Mesodermal cell (in vitro differentiated cells): ENCODE data around the gene PPM1F.
"Not testable (repeated sequence)": the region's sequence is repeated elsewhere in the genome, so short reads cannot be mapped to it uniquely, and the experiment has no call there.

Experiments
- H3K27ac ChIP-seq: 2 replicates; pipeline ENCODE4 v1.7.0; 2013; ENCODE audit warnings: mild to moderate bottlenecking, low read depth, low read length, moderate library complexity; ENCODE audit not compliant: severe bottlenecking
- H3K36me3 ChIP-seq: 2 replicates; pipeline ENCODE4 v1.7.1; 2013; ENCODE audit warnings: mild to moderate bottlenecking, low read length, moderate library complexity; ENCODE audit not compliant: control insufficient read depth, insufficient read depth
- H3K4me1 ChIP-seq: one replicate; pipeline ENCODE4 v1.7.1; 2013; ENCODE audit warnings: mild to moderate bottlenecking, low read length; ENCODE audit not compliant: insufficient read depth, control insufficient read depth, poor library complexity, severe bottlenecking
- H3K4me3 ChIP-seq: 2 replicates; pipeline ENCODE4 v1.7.0; 2013; ENCODE audit warnings: low read length, control low read depth, mild to moderate bottlenecking; ENCODE audit not compliant: insufficient read depth, poor library complexity, severe bottlenecking; ENCODE audit errors: extremely low read depth
- H3K9me3 ChIP-seq: 2 replicates; pipeline ENCODE4 v1.7.1; 2013; ENCODE audit warnings: mild to moderate bottlenecking, low read length, moderate library complexity; ENCODE audit not compliant: control insufficient read depth
- WGBS, 2 experiments: methylation state at CpG; one replicate each; pipeline ENCODE4 v1.1.5; 2013; ENCODE audit warnings: missing lambda C conversion rate in 2 of 2; ENCODE audit not compliant: insufficient coverage in 2 of 2; 5-methylcytosine and 5-hydroxymethylcytosine counted together

PPM1F gene

DNA sequence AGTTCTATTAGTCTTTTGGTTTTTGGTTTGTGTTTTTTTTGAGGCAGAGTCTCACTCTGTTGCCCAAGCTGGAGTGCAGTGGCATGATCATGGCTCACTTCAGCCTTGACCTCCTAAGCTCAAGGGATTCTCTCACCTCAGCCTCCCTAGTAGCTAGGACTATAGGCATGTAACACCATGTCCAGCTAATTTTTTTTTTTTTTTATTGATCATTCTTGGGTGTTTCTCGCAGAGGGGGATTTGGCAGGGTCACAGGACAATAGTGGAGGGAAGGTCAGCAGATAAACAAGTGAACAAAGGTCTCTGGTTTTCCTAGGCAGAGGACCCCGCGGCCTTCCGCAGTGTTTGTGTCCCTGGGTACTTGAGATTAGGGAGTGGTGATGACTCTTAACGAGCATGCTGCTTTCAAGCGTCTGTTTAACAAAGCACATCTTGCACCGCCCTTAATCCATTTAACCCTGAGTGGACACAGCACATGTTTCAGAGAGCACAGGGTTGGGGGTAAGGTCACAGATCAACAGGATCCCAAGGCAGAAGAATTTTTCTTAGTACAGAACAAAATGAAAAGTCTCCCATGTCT is 69.8 kb downstream of the PPM1F start:
- not testable (repeated sequence) for H3K36me3 ChIP-seq, H3K27ac ChIP-seq
- no CpG with 5 or more reads among the region's 7 CpGs for WGBS, 2 experiments

DNA sequence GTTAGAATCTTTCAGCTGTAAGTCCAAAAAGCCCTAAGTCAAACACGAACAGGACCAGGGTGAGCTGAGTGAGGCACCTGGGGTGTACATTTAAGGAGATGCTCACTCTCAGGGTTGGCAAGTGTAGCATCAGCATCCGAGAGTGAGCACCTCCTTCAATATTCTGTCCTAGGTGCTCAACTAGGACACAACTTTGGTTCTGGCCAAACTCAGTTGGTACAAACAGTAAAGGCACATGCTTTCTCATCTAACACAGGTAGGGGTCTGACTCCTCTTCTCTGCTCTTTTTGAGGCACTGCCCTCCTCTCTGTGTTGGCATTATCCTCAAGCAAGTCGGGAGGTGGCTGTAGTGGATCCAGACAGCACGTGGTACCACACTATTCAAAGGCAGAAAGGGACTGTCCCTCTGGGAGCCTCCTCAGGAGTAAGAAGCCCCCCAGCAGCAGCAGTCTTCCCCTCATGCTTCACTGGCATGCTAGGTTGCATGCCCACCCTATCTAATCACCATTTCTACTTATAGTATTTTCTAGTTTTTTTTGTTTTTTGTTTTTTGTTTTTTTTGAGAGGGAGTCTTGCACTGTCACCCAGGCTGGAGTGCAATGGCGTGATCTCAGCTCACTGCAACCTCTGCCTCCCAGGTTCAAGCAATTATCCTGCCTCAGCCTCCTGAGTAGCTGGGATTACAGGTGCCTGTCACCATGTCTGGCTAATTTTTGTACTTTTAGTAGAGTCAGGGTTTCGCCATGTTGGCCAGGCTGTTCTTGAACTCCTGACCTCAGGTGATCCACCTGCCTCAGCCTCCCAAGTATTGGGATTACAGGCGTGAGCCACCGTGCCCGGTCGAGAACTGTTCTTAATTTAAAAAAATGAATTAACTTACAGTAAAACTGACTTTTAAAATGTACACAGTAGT is 70.6 kb downstream of the PPM1F start:
- Histone ChIP-seq H3K4me3 (no peak overlapping the region), H3K27ac (no peak overlapping the region), H3K4me1 (no peaks in the 10 kb centered on the region), H3K9me3 (no peaks in the 10 kb centered on the region), H3K36me3 (no peaks in the 10 kb centered on the region)
- WGBS, 2 experiments = 87 to 89% methylated on average over 5 to 6 of the region's 10 CpGs

More for the DNA sequence above, 69.8 kb downstream of the PPM1F start:
- H3K4me3 ChIP-seq, H3K4me1 ChIP-seq, H3K9me3 ChIP-seq: not testable (repeated sequence)

DNA sequence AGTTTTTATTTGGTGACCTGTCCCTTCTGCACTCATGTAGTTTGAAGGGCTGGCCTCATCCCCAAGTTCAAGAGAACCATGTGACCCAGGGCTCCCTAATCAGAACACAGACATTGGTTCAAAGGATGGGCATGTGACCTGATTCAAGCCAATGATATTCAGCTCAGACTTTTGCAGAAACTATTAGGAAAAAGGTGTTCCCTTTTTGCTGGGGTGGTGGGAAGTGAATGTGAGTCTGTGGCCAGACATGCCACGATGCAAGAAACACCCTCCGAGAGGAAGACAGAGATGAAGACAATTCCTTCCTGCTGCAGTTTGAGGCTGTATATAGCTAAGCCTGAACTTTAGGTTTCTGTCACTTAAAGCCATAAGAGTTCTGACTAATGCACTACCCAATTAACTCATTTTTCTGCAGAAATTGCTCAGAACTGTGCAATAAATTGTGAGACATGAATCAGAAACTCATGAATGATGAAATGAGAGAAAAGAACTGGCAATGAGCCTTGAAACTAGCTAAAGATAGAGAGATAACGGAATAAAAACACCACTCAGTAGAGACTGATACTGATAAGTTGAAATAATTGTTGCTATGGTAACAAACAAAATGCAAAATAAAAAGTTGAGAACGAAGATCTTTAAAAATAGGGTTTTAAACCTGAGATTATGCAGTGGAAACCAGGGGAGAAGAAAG is 76.0 kb downstream of the PPM1F start:
- no peaks in the 10 kb centered on the region for H3K9me3 ChIP-seq
- H3K4me3 ChIP-seq = no peak overlapping the region
- 100% methylated on average over 3 of the region's 4 CpGs for WGBS, 2 experiments
- H3K27ac ChIP-seq = no peak overlapping the region
- H3K4me1 ChIP-seq = no peaks in the 10 kb centered on the region
- H3K36me3 ChIP-seq = no peaks in the 10 kb centered on the region

DNA sequence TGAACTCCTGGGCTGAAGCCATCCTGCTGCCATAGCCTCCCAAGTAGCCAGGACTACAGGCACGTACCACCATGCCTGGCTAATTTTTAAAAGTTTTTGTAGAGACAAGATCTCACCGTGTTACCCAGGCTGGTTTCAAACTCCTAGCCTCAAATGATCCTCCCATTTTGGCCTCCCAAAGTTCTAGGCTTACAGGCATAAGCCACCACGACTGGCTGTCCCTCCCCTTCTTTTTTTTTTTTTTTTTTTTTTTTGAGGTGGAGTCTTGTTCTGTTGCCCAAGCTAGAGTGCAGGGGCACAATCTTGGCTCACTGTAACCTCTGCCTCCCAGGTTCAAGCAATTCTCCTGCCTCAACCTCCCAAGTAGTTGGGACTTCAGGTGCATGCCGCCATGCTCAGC is 77.7 kb downstream of the PPM1F start:
- 73 to 81% methylated on average over 2 of the region's 4 CpGs for WGBS, 2 experiments

DNA sequence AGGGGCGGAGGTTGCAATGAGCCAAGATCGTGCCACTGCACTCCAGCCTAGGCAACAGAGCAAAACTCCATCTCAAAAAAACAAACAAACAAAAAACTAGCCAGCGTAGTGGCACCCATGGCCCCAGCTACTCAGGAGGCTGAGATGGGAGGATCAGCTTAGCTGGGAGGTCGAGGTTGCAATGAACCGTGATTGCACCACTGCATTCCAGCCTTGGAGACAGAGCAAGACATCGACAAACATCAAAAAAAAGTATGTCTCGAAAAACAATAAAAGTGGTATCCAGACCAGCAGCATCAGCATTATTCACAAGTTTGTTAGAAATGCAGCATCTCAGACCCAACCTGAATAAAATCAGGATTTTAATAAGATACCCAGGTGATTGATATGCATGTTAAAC is 79.0 kb downstream of the PPM1F start:
- no peak overlapping the region for H3K27ac ChIP-seq

More for the DNA sequence above, 77.7 kb downstream of the PPM1F start:
- not testable (repeated sequence) for H3K4me1 ChIP-seq, H3K27ac ChIP-seq, H3K36me3 ChIP-seq, H3K9me3 ChIP-seq, H3K4me3 ChIP-seq

DNA sequence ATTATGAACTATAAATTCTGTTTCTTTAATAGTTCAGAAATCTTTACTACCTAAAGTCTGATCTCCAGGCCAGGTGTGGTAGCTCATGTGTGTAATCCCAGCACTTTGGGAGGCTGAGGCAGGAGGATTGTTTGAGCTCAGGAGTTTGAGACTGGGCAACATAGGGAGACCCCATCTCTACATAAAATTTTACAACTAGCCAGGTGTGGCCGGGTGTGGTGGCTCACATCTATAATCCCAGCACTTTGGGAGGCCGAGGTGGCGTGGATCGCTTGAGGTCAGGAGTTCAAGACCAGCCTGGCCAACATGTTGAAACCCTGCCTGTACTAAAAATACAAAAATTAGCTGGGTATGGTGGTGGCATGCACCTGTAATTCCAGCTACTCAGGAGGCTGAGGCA is 79.9 kb downstream of the PPM1F start:
- not testable (repeated sequence) for H3K9me3 ChIP-seq, H3K27ac ChIP-seq, H3K36me3 ChIP-seq, H3K4me3 ChIP-seq, H3K4me1 ChIP-seq
- 96 to 100% methylated on average over 3 to 4 of the region's 4 CpGs for WGBS, 2 experiments

More for the DNA sequence above, 79.0 kb downstream of the PPM1F start:
- H3K4me1 ChIP-seq = no peaks in the 10 kb centered on the region
- no peaks in the 10 kb centered on the region for H3K36me3 ChIP-seq
- 77 to 78% methylated on average over 3 to 4 of the region's 7 CpGs for WGBS, 2 experiments
- H3K4me3 ChIP-seq = no peak overlapping the region
- H3K9me3 ChIP-seq = no peaks in the 10 kb centered on the region
